DOHH2 (cell line): Measurements from ENCODE around the gene PSTPIP1.

ENCODE experiments used
- H3F3A ChIP-seq: fragments of 200-600 bp; sonication (generic), shearing (Covaris generic); 2 replicates; pipeline ENCODE4 v1.6.0; 2016; ENCODE audit warnings: antibody characterized with exemption, mild to moderate bottlenecking; ENCODE audit not compliant: control insufficient read depth, insufficient read depth
- H3K27ac ChIP-seq: fragments of 200-600 bp; sonication (generic); 2 replicates; pipeline ENCODE4 v1.5.1; 2014; ENCODE audit warnings: low read depth, mild to moderate bottlenecking, low read length, moderate library complexity
- H3K27me3 ChIP-seq: fragments of 200-600 bp; sonication (generic); 2 replicates; pipeline ENCODE4 v1.6.1; 2014; ENCODE audit warnings: mild to moderate bottlenecking, low read length, mixed read lengths; ENCODE audit not compliant: control insufficient read depth
- H3K36me3 ChIP-seq: fragments of 200-600 bp; sonication (generic); 2 replicates; pipeline ENCODE4 v1.6.1; 2014; ENCODE audit warnings: mild to moderate bottlenecking, low read length, moderate library complexity, mixed read lengths; ENCODE audit not compliant: control insufficient read depth
- H3K4me1 ChIP-seq: fragments of 200-600 bp; sonication (generic); 2 replicates; pipeline ENCODE4 v1.6.1; 2014; ENCODE audit warnings: mild to moderate bottlenecking, low read length, mixed read lengths; ENCODE audit not compliant: control insufficient read depth
- H3K4me2 ChIP-seq: fragments of 200-600 bp; sonication (generic); 2 replicates; pipeline ENCODE4 v1.6.0; 2014; ENCODE audit warnings: mild to moderate bottlenecking, low read length, moderate library complexity
- H3K4me3 ChIP-seq: fragments of 200-600 bp; sonication (generic); 2 replicates; pipeline ENCODE4 v1.5.1; 2014; ENCODE audit warnings: mild to moderate bottlenecking, low read length, mixed read lengths
- H3K79me2 ChIP-seq: fragments of 200-600 bp; sonication (generic); 2 replicates; pipeline ENCODE4 v1.6.1; 2014; ENCODE audit warnings: mild to moderate bottlenecking, low read length, mixed read lengths; ENCODE audit not compliant: control insufficient read depth
- H3K9me2 ChIP-seq: fragments of 200-600 bp; sonication (generic); replicated peaks from 2 replicates; pipeline ENCODE4 v1.6.1; 2014; ENCODE audit warnings: mild to moderate bottlenecking, low read length, mixed read lengths; ENCODE audit not compliant: control insufficient read depth
- H3K9me3 ChIP-seq: fragments of 200-600 bp; sonication (generic); 2 replicates; pipeline ENCODE4 v1.6.1; 2014; ENCODE audit warnings: antibody characterized with exemption, low read length, mixed read lengths; ENCODE audit not compliant: control insufficient read depth, insufficient read depth
- H4K20me1 ChIP-seq: fragments of 200-600 bp; sonication (generic); 2 replicates; pipeline ENCODE4 v1.6.0; 2014; ENCODE audit warnings: low read depth, mild to moderate bottlenecking, antibody characterized with exemption, low read length, moderate library complexity; ENCODE audit not compliant: control insufficient read depth, insufficient read depth
- CTCF ChIP-seq: fragments of 200-600 bp; sonication (generic); IDR thresholded peaks from one replicate; pipeline ENCODE4 v1.5.1; 2014; ENCODE audit warnings: antibody characterized with exemption, mild to moderate bottlenecking, low read depth, low read length; ENCODE audit not compliant: poor library complexity, severe bottlenecking
- EZH2phosphoT487 ChIP-seq: fragments of 200-600 bp; sonication (generic); IDR thresholded peaks from 2 replicates; pipeline ENCODE4 v1.6.1; 2017; ENCODE audit warnings: borderline replicate concordance, mild to moderate bottlenecking, antibody characterized with exemption, low read length, moderate library complexity, mixed read lengths

PSTPIP1 gene

GRCh38 chr15:77035584-77035983 is 40.7 kb downstream of the PSTPIP1 start:
- Histone ChIP-seq H3K79me2 (no peaks in the 10 kb centered on the region), H3K9me2 (no peaks in the 10 kb centered on the region), H3K4me2 (no peak overlapping the region), H3K27ac (no peak overlapping the region), H3K9me3 (peaks cover 10% of the 10 kb centered on the region; the same call in 1 of the 2 replicates), H3F3A (no peaks in the 10 kb centered on the region), H3K27me3 (no peaks in the 10 kb centered on the region), H3K4me3 (no peak overlapping the region), H3K4me1 (no peaks in the 10 kb centered on the region), H4K20me1 (no peaks in the 10 kb centered on the region), H3K36me3 (peaks cover 30% of the 10 kb centered on the region)
- TF ChIP-seq CTCF: no peak
- TF ChIP-seq EZH2phosphoT487: no peak

GRCh38 chr15:77035999-77036471 is 41.1 kb downstream of the PSTPIP1 start:
- H3F3A ChIP-seq: no peaks in the 10 kb centered on the region
- H3K4me1 ChIP-seq: no peaks in the 10 kb centered on the region
- no peak overlapping the region for H3K4me2 ChIP-seq
- H3K9me3 ChIP-seq: peaks cover 10% of the 10 kb centered on the region; the same call in 1 of the 2 replicates
- H3K27me3 ChIP-seq: no peaks in the 10 kb centered on the region
- TF ChIP-seq EZH2phosphoT487 (no peak), CTCF (no peak)
- H4K20me1 ChIP-seq: no peaks in the 10 kb centered on the region
- H3K27ac ChIP-seq: no peak overlapping the region
- no peaks in the 10 kb centered on the region for H3K79me2 ChIP-seq
- H3K9me2 ChIP-seq: no peaks in the 10 kb centered on the region
- H3K36me3 ChIP-seq: peaks cover 30% of the 10 kb centered on the region
- no peak overlapping the region for H3K4me3 ChIP-seq

- Histone ChIP-seq H3K79me2 (no peaks in the 10 kb centered on the region), H3K36me3 (peaks cover 30% of the 10 kb centered on the region), H3K9me2 (no peaks in the 10 kb centered on the region), H3K4me3 (no peak overlapping the region), H3K4me2 (no peak overlapping the region), H3K27me3 (no peaks in the 10 kb centered on the region), H3F3A (no peaks in the 10 kb centered on the region; the same call in 1 of the 2 replicates), H4K20me1 (no peaks in the 10 kb centered on the region), H3K4me1 (no peaks in the 10 kb centered on the region), H3K9me3 (peaks cover 10% of the 10 kb centered on the region; the same call in 1 of the 2 replicates), H3K27ac (no peak overlapping the region)
- TF ChIP-seq EZH2phosphoT487 (no peak), CTCF (no peak)
Observed at GRCh38 chr15:77036537-77037387, 41.8 kb downstream of the PSTPIP1 start.
